Right lobe of liver (tissue), 6 donors: ENCODE data around the gene RASGRP3. TPM values are rescaled to one million over a fixed set of nuclear protein-coding genes. Genes with fewer than 3 reads are reported as not detected.

ENCODE experiments used
- ATAC-seq, 4 donors: fragments of 200-7000 bp; cut with Tn5 transposase; one replicate each; pipeline ENCODE4 v1.9.1; 2020; ENCODE audit warnings: mild to moderate bottlenecking in 4 of 4, moderate library complexity in 4 of 4
- DNase-seq, 3 donors: peaks; one replicate each; pipeline ENCODE4 v3.0.0-alpha.2; 2020
- H3K27ac ChIP-seq, 3 donors: fragments of 200-600 bp; one replicate each; pipeline ENCODE4 v1.8.0; 2022
- H3K27me3 ChIP-seq, 2 donors: fragments of 200-600 bp; one replicate each; pipeline ENCODE4 v1.8.0; 2022
- H3K36me3 ChIP-seq, 4 donors: fragments of 200-600 bp; sonication (generic) in 1 of 4; one replicate each; pipeline versions ENCODE4 v1.5.1 to v1.8.0; 2017 to 2022; ENCODE audit warnings: control low read depth in 1 of 4
- H3K4me1 ChIP-seq, 4 donors: fragments of 200-600 bp; sonication (generic) in 1 of 4; one replicate each; pipeline versions ENCODE4 v1.5.1 to v1.8.0; 2017 to 2022; ENCODE audit warnings: control low read depth in 1 of 4
- H3K4me3 ChIP-seq, 3 donors: fragments of 200-600 bp; one replicate each; pipeline ENCODE4 v1.8.0; 2022
- H3K9me3 ChIP-seq, 4 donors: fragments of 200-600 bp; sonication (generic) in 1 of 4; one replicate each; pipeline versions ENCODE4 v1.5.1 to v1.8.0; 2017 to 2022; ENCODE audit warnings: control low read depth in 1 of 4
- CTCF ChIP-seq, 4 donors: fragments of 200-600 bp in 3 of 4; fragments of 450-650 bp in 1 of 4; IDR thresholded peaks; one replicate each; pipeline versions ENCODE4 v1.5.1 to v1.8.0; 2016 to 2022; ENCODE audit warnings: antibody characterized with exemption in 4 of 4, mild to moderate bottlenecking in 2 of 4
- POLR2A ChIP-seq: fragments of 450-650 bp; IDR thresholded peaks from one replicate; pipeline ENCODE4 v1.6.1; 2017; ENCODE audit warnings: antibody characterized with exemption, mild to moderate bottlenecking
- WGBS: methylation state at CpG from one replicate; pipeline ENCODE4 v1.1.6; 2018; ENCODE audit warnings: low coverage, low lambda C conversion rate; ENCODE audit not compliant: insufficient coverage; ENCODE audit errors: missing lambda C conversion rate; 5-methylcytosine and 5-hydroxymethylcytosine counted together
- intact Hi-C, 2 donors: fragments of 100-400 bp; cut with DNase I; formaldehyde crosslinking; loops; one replicate each; pipeline versions ENCODE4 v1.11.2 to v1.14.1; 2022
- total RNA-seq, 6 experiments: library from RNA; depleted of rRNA in 2 of 6; stranded (reverse); fragments of >200 nt in 2 of 6; fragmentation: NEBNext Ultra II Directional in 3 of 6; extraction: Animal tissue kit (Norgen Biotek cat#: 25700) in 3 of 6; gene quantifications; one replicate each; pipeline versions ENCODE4 v1.1.0 to v1.2.4, GENCODE V29; 2016 to 2023
- donor health status: DM: no; HTN: yes; CAD: no.
- donor health status: DM: no; HTN: no; CAD: no.
- donor health status: DM: no; HTN: no; CAD: no.
- donor health status: DM: no; HTN: yes; CAD: no.
- donor health status: DM: no; HTN: yes; CAD: no.

RASGRP3 gene
- total RNA-seq, 6 experiments from 2014 or later = 3.0 to 11.5 (median 5.0) TPM

GRCh38 chr2:33496150-33496549 lies 19.7 kb downstream of the RASGRP3 start:
- Histone ChIP-seq H3K27me3 (no peaks in the 10 kb centered on the region), H3K36me3 (no peaks in the 10 kb centered on the region), H3K9me3 (no peaks in the 10 kb centered on the region), H3K4me3 (no peak overlapping the region), H3K27ac (no peak overlapping the region), H3K4me1 (no peaks in the 10 kb centered on the region)
- ATAC-seq (no peak), DNase-seq (no peak)
- TF ChIP-seq CTCF (IDR thresholded peaks at IDR 0.05) (no peak), POLR2A (no peak)
- intact Hi-C loops = no loop called here
- WGBS = 65% methylated on average over 2 of the region's 2 CpGs

GRCh38 chr2:33496726-33497125 lies 20.3 kb downstream of the RASGRP3 start:
- Histone ChIP-seq H3K4me1 (no peaks in the 10 kb centered on the region), H3K4me3 (no peak overlapping the region), H3K9me3 (no peaks in the 10 kb centered on the region), H3K36me3 (no peaks in the 10 kb centered on the region), H3K27me3 (no peaks in the 10 kb centered on the region), H3K27ac (no peak overlapping the region)
- WGBS = 36% methylated on average over 2 of the region's 2 CpGs
- intact Hi-C loops = no loop called here
- ATAC-seq = no peak
- TF ChIP-seq POLR2A (no peak), CTCF (IDR thresholded peaks at IDR 0.05) (no peak)
- no peak for DNase-seq

- H3K36me3 ChIP-seq = no peaks in the 10 kb centered on the region
- DNase-seq (no peak), ATAC-seq (peak in 1 of 4 donors; percentile 23)
- no peaks in the 10 kb centered on the region for H3K4me1 ChIP-seq
- H3K9me3 ChIP-seq = no peaks in the 10 kb centered on the region
- H3K27ac ChIP-seq = no peak overlapping the region
- H3K27me3 ChIP-seq = no peaks in the 10 kb centered on the region
- no peak for TF ChIP-seq POLR2A
- TF ChIP-seq CTCF (IDR thresholded peaks at IDR 0.05) = no peak
- H3K4me3 ChIP-seq = no peak overlapping the region
- intact Hi-C loops = no loop called here
Measured at GRCh38 chr2:33497221-33497650, 20.8 kb downstream of the RASGRP3 start.

GRCh38 chr2:33498291-33498956 lies 22.0 kb downstream of the RASGRP3 start:
- WGBS = 71% methylated on average over 5 of the region's 5 CpGs
- Histone ChIP-seq H3K27ac (no peak overlapping the region), H3K4me3 (no peak overlapping the region), H3K9me3 (no peaks in the 10 kb centered on the region), H3K4me1 (no peaks in the 10 kb centered on the region), H3K36me3 (no peaks in the 10 kb centered on the region), H3K27me3 (no peaks in the 10 kb centered on the region)
- ATAC-seq = no peak
- intact Hi-C loops = no loop called here
- no peak for DNase-seq
- no peak for TF ChIP-seq CTCF (IDR thresholded peaks at IDR 0.05)
- no peak for TF ChIP-seq POLR2A

GRCh38 chr2:33500177-33500576 lies 23.7 kb downstream of the RASGRP3 start:
- DNase-seq (no peak), ATAC-seq (no peak)
- Histone ChIP-seq H3K36me3 (no peaks in the 10 kb centered on the region), H3K4me3 (no peak overlapping the region), H3K9me3 (no peaks in the 10 kb centered on the region), H3K27me3 (no peaks in the 10 kb centered on the region), H3K27ac (no peak overlapping the region), H3K4me1 (no peaks in the 10 kb centered on the region)
- TF ChIP-seq POLR2A (no peak), CTCF (IDR thresholded peaks at IDR 0.05) (no peak)
- intact Hi-C loops = no loop called here
- 84% methylated on average over 5 of the region's 5 CpGs for WGBS
